ENCODE measurements around the gene SRSF9. TPM values are rescaled to one million over a fixed set of nuclear protein-coding genes. Genes with fewer than 3 reads are reported as not detected.

Gene SRSF9
- polyA plus RNA-seq, 2 of the 4 experiments (the other 2 are of a cell fraction) = 218 to 306 TPM

DNA sequence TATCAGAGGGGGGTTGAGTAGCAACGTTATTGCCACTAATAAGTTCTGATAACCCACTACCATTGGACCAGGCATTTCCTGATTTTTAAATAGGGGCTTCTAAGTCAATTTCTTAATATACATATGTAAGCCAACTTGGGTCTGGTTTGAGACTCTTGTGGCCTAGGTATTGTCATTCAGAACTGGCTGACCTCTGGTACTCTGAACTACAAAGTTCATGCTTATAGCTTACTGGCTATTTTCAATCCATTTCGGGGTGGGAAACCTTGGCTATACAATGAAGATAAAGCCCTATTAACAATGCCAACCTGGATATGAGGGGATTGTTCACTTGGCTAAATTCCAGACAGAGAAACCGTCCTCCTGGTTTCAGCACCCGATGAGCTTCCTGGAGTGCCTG is 35.0 kb upstream of the SRSF9 start:
- ChIA-PET POLR2A (interaction anchor here (1.8 kb wide), 1 partner anchor 8 kb away, joined by 6 read pairs; the partner anchor contains the start of gene DYNLL1), CTCF (interaction anchor here (1.0 to 2.1 kb wide), 4 partner anchors 8 to 506 kb away, joined by 3 to 6 read pairs (median 3); partner anchors contain the start of gene DYNLL1)
- Histone ChIP-seq H3K9me3 (no peaks in the 10 kb centered on the region), H3K27ac (no peak overlapping the region), H3K4me1 (no peaks in the 10 kb centered on the region), H3K4me3 (no peak overlapping the region), H3K4me2 (no peak overlapping the region)
- no peak for DNase-seq (ENCODE audit: low read depth in 1 of 2, low spot score in 1 of 2)
- FAIRE-seq = no peak
- 91% methylated on average over 4 of the region's 4 CpGs for WGBS (ENCODE audit: missing lambda C conversion rate)
- TF ChIP-seq BHLHE40 (IDR thresholded peaks at IDR 0.05; ENCODE audit: low read depth, low read length) = no peak
- TF ChIP-seq, protein P1, sequence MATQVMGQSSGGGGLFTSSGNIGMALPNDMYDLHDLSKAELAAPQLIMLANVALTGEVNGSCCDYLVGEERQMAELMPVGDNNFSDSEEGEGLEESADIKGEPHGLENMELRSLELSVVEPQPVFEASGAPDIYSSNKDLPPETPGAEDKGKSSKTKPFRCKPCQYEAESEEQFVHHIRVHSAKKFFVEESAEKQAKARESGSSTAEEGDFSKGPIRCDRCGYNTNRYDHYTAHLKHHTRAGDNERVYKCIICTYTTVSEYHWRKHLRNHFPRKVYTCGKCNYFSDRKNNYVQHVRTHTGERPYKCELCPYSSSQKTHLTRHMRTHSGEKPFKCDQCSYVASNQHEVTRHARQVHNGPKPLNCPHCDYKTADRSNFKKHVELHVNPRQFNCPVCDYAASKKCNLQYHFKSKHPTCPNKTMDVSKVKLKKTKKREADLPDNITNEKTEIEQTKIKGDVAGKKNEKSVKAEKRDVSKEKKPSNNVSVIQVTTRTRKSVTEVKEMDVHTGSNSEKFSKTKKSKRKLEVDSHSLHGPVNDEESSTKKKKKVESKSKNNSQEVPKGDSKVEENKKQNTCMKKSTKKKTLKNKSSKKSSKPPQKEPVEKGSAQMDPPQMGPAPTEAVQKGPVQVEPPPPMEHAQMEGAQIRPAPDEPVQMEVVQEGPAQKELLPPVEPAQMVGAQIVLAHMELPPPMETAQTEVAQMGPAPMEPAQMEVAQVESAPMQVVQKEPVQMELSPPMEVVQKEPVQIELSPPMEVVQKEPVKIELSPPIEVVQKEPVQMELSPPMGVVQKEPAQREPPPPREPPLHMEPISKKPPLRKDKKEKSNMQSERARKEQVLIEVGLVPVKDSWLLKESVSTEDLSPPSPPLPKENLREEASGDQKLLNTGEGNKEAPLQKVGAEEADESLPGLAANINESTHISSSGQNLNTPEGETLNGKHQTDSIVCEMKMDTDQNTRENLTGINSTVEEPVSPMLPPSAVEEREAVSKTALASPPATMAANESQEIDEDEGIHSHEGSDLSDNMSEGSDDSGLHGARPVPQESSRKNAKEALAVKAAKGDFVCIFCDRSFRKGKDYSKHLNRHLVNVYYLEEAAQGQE (IDR thresholded peaks at IDR 0.05) = no peak
- no peak for TF ChIP-seq FOXS1 (CRISPR knock-in tag; IDR thresholded peaks at IDR 0.05)
- TF ChIP-seq KDM5A (IDR thresholded peaks at IDR 0.05) = no peak
- TF ChIP-seq PHF8 (IDR thresholded peaks at IDR 0.05; ENCODE audit: borderline replicate concordance, low read depth) = no peak
- TF ChIP-seq HOXB13 (CRISPR knock-in tag; IDR thresholded peaks at IDR 0.05; ENCODE audit: low read depth) = no peak
- TF ChIP-seq, protein P2, sequence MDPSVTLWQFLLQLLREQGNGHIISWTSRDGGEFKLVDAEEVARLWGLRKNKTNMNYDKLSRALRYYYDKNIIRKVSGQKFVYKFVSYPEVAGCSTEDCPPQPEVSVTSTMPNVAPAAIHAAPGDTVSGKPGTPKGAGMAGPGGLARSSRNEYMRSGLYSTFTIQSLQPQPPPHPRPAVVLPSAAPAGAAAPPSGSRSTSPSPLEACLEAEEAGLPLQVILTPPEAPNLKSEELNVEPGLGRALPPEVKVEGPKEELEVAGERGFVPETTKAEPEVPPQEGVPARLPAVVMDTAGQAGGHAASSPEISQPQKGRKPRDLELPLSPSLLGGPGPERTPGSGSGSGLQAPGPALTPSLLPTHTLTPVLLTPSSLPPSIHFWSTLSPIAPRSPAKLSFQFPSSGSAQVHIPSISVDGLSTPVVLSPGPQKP (IDR thresholded peaks at IDR 0.05; ENCODE audit: low read depth, low read length) = no peak
- no peak for TF ChIP-seq HDAC2 (IDR thresholded peaks at IDR 0.05)
- no peak for TF ChIP-seq EP300 (IDR thresholded peaks at IDR 0.05)
- TF ChIP-seq RAD21 (conservative IDR thresholded peaks at IDR 0.05 in 1 of 2, IDR thresholded peaks at IDR 0.05 in 1 of 2) = no peak
- TF ChIP-seq, protein P3, sequence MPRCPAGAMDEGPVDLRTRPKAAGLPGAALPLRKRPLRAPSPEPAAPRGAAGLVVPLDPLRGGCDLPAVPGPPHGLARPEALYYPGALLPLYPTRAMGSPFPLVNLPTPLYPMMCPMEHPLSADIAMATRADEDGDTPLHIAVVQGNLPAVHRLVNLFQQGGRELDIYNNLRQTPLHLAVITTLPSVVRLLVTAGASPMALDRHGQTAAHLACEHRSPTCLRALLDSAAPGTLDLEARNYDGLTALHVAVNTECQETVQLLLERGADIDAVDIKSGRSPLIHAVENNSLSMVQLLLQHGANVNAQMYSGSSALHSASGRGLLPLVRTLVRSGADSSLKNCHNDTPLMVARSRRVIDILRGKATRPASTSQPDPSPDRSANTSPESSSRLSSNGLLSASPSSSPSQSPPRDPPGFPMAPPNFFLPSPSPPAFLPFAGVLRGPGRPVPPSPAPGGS (IDR thresholded peaks at IDR 0.05) = no peak
- TF ChIP-seq ESRRA (IDR thresholded peaks at IDR 0.05; ENCODE audit: borderline replicate concordance, low read length) = no peak
- TF ChIP-seq, protein P4, sequence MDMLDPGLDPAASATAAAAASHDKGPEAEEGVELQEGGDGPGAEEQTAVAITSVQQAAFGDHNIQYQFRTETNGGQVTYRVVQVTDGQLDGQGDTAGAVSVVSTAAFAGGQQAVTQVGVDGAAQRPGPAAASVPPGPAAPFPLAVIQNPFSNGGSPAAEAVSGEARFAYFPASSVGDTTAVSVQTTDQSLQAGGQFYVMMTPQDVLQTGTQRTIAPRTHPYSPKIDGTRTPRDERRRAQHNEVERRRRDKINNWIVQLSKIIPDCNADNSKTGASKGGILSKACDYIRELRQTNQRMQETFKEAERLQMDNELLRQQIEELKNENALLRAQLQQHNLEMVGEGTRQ (IDR thresholded peaks at IDR 0.05) = no peak
- TF ChIP-seq MYC (IDR thresholded peaks at IDR 0.05; ENCODE audit: borderline replicate concordance, low read length) = no peak
- no peak for TF ChIP-seq FOSB (CRISPR knock-in tag; IDR thresholded peaks at IDR 0.05)
- TF ChIP-seq FOSL2 (IDR thresholded peaks at IDR 0.05) = no peak
- TF ChIP-seq FOSL2 (CRISPR knock-in tag; IDR thresholded peaks at IDR 0.05) = no peak
- TF ChIP-seq, protein P5, sequence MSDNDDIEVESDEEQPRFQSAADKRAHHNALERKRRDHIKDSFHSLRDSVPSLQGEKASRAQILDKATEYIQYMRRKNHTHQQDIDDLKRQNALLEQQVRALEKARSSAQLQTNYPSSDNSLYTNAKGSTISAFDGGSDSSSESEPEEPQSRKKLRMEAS (IDR thresholded peaks at IDR 0.05) = no peak
- TF ChIP-seq MAFK (IDR thresholded peaks at IDR 0.05; ENCODE audit: partially characterized antibody) = no peak
- TF ChIP-seq SREBF2 (IDR thresholded peaks at IDR 0.05) = no peak
- TF ChIP-seq, protein P6, sequence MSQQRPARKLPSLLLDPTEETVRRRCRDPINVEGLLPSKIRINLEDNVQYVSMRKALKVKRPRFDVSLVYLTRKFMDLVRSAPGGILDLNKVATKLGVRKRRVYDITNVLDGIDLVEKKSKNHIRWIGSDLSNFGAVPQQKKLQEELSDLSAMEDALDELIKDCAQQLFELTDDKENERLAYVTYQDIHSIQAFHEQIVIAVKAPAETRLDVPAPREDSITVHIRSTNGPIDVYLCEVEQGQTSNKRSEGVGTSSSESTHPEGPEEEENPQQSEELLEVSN (IDR thresholded peaks at IDR 0.05; ENCODE audit: borderline replicate concordance, low read depth) = no peak
- no peak for ATAC-seq
